EH (cell line): Measurements from ENCODE around the gene RPP21.

Experiments
- DNase-seq: peaks from one replicate; pipeline ENCODE4 v3.0.0-alpha.2; 2015; ENCODE audit warnings: low read depth

Gene RPP21

DNA sequence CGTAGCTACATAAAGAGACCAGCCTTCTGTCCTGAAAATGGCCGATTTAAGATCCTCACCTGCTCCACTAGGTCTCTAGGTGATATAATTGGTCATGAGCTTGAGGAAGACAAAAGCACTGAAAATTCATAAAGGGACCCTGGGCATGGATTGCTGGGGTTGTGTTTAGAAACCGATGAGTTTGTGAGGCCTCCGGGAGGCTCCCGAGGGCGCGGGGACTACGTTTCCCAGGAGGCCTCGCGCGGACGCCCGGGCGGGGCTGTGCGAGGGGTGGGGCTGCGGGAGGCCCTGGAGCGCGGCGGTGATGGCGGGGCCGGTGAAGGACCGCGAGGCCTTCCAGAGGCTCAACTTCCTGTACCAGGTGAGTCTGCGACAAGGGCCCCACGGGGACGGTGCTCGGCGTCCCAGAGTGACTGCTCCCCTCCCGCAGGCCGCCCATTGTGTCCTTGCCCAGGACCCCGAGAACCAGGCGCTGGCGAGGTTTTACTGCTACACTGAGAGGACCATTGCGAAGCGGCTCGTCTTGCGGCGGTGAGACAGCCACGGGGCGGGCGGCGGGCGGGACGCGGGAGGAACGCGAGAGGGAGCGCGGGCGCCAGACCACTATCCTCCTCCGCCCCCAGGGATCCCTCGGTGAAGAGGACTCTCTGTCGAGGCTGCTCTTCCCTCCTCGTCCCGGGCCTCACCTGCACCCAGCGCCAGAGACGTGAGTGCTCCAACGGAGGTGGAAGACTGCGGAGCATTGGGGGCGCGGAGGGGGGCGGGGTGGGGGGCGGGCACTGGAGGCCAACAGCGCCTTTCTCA is at the start of gene RPP21:
Gene RPP21 (plus strand): TSS at position 289 of the 804 bp plus-strand sequence. CDS start 16 bp downstream, at position 305.
- peak; percentile 79 for DNase-seq

DNA sequence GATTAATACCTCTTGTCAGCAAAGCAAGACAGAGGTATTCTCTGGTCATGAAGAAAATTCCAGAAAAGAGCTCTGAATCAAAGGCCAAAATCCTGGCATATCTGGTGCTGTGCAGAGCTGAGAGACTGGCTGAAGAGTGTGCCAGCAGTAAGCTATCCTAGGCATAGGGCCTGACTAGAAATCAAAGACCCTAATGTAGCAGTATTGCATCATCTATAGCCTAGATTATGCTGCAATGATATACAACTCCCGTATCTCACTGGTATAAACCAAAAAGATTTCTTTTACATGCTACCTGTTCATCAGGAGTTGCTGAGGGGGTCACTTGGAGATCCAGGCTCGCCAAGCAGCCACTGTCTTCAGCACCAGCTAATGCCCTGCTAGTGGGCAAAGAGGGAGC is 49.1 kb upstream of the RPP21 start:
- DNase-seq = no peak

DNA sequence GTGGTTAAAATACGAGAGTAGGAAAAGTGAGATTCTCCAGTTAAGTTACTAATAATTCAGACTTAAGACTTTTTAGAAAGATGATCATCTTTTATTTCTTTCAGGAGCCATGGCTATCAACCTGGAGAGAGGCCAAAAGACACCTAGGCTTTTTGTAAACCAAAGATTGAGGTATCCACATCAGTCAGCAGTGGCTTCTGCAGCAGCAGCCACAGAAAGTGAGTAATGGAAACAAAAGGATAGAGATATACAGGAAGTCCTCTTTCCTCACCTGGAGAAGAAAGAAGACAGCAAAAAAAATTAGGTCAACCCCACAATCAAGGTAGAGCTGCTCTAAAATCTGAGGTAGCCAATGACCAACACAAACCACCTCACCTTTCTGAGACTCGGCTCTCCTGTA is 41.0 kb upstream of the RPP21 start:
- DNase-seq = no peak

DNA sequence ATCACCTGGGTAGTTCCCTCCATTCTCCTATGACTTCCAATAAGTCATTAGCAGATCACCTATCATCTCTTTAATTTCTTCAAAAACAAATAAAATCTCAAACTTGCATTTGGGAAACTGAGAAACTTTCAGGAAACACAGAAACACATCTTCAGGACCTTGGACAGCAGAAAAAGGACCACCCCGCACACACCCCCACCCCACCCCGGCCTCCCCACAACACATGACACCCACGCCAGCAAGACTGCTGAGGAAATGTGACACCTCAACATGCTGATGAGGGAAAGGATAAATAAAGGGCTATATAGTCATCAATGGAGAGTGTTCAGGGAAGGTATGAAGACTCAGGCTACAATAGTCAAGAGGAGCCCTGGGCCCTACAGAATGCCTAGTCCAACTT is 33.9 kb upstream of the RPP21 start:
- peak; percentile 2 for DNase-seq

DNA sequence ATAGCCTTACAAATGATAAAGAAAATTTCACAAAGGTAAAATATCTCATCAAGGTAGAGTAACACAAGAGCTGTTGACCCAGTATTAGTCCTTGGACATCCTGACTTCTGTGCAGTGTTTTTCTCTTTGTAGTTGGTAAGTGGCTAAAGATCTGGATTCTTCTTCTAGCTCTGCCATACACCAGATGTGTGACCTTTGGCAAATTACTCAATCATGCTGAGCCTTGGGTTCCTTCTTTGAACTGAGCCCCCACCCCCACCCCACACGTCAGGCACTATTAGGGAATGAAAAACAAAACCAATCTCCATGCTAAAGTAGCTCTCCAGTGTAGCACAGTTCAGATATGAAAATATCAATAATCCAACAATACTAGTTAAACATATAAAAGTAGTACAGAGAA is 33.3 kb upstream of the RPP21 start:
- no peak for DNase-seq

DNA sequence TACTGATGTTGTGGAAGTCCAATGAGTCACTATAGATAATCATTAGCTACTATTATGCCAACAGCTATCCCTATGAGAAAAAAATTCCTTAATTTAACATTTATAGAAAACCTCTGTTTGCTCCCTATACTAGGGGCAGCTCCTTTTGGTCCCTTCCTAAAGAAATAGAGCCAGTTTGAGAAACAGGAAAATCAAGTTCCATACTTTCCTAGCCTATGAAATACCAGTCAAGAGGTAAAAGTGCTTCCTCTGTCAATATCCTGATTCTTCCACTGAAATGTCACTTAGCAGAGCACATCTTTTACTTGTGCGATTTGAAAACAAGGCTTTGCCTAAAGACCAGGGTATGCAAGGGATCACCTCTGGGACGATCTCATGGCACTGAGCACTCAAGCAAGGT is 32.7 kb upstream of the RPP21 start:
- DNase-seq = no peak

DNA sequence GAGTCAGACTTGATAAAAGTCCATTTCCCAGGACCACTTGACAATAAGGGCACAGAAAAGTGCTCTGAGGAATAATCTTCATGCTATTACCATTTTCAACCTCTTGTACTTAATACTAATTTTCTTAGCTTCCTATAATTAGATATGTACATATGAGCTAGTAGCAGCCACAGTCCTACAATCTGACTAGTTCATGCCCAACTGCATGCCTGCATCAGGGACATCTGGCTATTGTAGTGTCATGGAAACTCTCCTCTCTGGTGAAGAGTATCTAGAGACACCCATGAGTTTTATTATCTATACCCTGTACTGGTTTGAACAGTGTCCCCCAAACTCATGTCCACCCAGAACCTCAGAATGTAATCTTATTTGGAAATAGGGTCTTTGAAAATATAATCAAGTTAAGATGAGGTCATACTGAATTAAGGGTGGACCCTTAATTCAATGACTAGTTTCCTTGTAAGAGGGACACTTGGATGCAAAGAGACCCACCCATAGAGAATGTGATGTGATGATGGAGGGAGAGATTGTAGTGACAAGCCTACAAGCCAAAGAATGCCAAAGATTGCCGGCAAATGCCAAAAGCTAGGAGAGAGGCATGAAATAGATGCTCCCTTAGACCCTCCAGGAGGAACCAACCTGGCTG is 32.2 kb upstream of the RPP21 start:
- no peak for DNase-seq

DNA sequence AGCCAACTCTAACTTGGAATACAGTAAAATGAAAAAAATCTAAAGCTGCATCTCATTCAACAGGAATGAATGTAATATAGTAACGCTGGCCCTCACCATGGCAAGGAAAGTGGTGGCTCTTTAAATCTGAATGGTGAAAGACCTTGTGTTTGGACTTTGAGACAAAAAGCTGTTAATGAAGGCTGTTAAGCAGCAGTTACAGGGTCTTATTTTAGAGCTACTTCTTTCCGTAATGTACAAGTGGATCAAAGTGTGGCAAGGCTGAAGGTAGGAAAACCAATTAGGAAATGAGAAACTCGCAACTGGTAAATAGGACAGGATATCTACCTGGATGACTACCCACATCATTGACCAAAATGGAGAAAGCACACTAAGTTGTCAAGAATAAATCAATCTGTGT is 29.8 kb upstream of the RPP21 start:
- DNase-seq = no peak

DNA sequence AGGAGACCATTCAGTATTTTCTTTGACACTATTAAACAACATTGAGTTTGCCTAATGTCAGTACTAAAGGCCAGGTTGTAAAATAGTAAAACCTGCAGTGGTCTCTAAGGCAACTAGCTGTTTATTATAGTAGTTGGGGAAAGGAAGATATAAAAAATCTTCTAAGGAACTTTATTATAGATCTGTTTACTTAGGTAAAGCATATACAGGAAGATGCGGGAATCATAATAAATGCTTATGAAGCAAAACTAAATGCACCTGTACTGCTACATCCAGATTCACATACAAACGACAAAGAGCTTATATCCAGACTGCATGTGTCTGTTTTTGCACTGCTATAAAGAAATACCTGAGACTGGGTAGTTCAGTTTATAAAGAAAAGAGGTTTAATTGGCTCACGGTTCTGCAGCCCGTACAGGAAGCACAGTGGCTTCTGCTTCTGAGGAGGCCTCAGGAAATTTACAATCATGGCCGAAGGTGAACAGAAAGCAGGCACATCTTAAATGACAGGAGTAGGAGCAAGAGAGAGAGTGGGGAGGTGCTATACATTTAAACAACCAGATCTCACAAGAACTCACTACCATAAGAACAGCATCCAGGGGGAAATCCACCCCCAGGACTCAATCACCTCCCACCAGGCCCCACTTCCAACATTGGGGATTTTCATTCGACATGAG is 26.9 kb upstream of the RPP21 start:
- DNase-seq = no peak

DNA sequence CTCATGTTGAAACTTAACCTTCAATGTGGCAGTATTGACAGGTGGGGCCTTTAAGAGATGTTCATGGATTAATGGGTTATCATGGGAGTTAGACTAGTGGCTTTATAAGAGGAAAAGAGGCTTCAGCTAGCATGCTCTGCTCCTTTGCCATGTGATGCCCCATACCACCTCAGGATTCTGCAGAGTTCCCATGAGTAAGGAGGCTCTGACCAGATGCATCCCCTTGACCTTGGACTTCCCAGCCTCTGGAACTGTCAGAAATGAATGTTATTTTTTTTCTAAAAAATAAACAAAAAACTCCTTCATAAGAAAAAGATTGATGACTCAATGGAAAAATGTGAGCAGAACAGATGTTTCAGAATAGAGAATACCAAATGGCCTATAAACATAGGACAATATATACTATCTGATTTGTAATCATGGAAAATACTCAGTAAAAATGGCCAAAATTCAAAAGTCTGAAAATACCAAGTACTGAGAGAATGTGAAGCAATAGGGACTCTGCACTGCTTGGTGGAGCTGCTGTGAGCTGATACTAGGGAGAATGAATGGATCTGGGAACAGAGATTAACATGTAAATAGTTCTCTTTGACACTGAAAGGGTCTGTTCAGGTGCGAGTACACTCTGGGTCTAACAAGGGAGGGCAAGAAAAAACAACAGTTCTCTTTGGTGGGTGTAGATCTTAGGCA is 25.7 kb upstream of the RPP21 start:
- DNase-seq = peak; percentile 48

DNA sequence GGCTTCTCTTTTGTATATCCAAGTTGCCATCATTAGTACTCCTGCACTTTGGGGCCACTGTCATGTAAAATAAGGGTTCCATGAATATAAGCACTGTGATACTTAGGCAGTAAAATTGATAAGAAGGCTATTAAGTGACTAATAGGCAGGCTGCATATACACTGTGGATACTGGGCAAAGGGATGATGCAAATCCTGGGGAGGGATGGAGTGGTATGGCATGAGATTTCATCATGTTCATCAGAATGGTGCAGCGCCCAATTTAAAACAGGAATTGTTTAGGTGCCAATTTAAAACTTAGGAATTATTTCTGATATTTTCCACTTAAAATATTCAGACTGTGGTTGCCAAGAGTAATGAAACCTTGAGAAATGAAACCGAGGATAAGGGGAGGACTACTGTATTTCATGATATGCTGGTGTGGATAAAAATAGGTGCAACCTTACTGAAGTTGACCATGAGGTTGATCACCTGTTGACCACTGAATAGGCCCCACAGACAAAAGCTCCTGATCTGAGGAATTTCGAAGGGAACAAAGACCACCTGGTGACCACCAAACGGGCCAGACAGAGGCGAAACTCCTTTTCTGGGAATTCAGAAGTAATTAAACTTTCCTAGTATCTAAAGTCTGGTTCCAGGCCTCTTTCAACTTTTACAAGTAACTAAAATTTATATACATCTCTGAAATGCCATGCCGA is 23.1 kb upstream of the RPP21 start:
- DNase-seq = peak; percentile 29

DNA sequence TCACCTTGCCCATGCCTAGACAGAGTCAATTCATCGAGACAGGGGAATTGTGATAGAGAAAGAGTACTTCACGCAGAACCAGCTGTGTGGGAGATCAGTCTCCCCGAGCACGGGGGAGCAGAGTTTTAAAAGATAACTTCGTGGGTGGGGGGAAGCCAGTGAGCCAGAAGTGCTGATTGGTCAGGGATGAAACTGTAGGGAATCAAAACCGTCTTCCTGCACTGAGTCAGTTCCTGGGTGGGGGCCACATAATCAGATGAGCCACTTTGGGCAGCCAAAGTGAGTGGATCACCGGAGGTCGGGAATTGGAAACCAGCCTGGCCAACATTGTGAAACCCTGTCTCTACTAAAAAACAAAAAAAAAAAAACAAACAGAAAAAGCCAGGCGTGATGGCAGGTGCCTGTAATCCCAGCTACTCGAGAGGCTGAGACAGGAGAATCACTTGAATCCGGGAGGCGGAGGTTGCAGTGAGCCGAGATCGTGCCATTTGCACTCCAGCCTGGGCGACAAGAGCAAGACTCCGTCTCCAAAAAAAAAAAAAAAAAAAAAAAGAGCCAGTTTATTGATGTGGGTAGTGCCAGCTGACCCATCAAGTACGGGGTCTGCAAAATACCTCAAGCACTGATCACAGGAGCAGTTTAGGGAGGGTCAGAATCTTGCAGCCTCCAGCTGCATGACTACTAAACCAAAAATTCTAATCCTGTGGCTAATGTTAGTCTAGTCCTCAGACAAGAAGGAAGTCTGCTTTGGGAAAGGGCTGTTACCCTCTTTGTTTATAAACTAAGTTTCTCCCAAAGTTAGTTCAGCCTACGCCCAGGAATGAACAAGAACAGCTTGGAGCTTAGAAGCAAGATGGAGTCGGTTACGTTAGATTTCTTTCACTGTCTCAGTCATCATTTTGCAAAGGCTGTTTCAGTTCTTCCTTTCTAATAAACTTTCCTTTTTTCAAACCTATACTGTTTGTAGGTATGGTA is 22.1 kb upstream of the RPP21 start:
- DNase-seq = peak; percentile 91

DNA sequence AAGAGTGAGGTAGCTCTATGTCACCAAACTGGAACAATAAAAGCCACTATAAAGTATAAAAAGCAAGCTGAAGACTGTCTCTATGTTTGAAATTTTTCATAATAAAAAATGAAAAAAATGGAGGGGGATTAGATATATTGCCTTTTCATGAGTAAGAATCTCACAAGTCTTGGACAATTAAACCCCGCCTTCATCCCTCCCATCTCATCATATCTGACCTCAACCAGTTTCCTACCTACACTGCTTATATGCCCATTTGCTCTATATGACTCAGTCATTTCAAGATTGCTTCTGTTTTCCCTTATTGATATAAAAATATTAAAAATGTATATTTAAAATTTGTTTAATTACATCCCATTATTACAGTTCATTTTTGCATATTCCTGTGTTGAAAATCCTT is 21.1 kb upstream of the RPP21 start:
- DNase-seq = no peak

DNA sequence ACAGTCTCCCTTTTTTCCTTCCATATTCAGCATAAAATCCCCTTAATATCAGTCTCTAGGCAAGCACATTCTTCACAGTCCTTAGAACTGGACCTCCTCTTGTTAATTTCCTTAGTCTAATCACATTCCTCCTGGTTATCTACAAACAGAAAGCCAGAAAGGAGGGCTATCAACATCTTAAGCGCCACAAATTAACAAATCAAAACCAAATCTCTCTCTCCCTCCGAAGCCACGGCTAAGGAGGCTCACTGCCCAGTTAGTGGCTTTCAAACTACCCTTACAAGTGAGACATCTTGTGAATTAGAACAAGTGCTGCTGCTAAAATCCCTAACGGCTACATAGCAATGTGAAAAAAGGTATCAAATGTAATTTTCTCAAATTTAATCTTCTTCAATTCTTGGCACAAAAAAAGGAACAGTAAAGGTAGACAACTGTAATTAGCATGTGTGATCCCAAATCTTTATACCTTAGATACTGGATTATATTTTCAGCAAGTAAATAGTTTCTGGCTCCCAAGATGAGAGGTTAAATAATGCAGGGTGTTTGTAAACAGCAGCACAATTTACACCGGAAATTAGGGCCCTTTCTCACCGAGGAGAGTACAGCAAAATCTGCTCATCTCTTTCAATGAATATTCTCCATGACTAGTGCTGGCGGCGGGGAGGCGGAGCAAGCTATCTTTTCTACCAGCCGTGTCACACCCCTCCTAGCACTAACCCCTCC is 19.6 kb upstream of the RPP21 start:
- DNase-seq = peak; percentile 69

DNA sequence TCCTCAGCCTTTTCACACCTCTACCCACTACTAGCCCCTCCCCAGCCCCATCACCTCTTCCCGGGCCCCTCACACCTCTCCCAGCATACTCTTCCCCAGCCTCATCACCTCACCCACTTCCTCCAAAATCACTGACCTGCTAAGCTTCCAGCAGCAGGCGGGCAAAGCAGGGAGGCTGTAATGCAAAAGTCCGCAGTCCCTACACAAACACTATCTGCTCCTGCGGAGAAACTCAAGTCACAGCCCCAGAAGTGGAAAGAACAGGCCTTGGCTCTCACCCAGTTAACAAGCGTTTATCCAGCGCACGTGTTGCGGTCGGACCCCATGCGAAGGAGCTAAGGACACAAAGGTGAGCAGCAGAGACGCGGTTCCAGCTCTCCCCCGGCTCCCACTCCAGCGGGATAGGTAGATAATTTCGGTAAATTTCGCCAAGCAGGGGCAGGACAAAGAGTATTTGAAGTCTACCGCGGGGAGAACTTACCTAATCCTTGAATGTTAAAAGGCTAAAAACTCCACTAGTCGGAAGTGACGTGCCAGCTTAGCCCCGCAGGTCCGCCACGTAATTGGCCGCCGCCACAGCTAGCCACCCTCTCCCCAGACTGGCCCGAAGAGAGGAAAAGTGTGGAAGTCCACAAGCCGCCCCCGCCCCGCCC is 19.0 kb upstream of the RPP21 start:
- DNase-seq = no peak

DNA sequence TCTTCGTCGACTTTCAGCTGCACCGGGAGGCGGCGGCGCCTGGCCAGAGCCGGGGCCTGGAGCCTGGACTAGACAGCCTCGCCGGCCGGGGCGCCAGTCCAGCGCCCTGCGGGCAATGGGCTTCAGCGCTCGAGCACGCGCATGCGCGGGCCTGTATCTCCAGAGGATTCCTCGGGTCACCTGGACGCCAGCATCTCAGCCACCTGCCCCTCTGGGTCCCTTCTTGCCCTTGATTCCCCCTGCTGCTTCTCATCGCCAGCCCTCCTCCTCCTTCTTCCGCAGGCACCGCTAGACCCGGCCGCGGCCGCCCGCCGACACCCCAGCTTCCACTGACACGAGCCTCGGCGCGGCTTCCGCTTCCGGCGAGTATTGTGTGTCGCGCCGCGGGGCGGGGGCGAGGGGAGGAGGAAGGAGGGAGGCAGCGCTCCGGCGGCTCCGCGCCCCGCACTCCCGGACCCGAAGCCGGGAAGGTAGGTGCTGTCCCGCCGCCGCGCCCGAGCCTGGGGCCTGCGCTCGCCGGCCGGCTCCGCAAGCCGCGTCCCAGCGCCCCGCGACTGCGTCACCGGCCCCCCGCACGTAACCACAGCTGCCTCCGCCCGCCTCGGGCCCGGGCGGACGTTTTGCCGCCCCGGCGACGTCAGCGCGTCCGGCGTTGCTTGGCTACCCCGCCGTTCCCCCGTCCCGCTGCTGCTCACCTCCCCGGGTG is 18.3 kb upstream of the RPP21 start, which contains the start of gene TRIM39:
Gene TRIM39 (plus strand): TSS at position 402 of the 706 bp plus-strand sequence. CDS start 2,391 bp downstream, outside the sequence.
- DNase-seq = peak; percentile 85

DNA sequence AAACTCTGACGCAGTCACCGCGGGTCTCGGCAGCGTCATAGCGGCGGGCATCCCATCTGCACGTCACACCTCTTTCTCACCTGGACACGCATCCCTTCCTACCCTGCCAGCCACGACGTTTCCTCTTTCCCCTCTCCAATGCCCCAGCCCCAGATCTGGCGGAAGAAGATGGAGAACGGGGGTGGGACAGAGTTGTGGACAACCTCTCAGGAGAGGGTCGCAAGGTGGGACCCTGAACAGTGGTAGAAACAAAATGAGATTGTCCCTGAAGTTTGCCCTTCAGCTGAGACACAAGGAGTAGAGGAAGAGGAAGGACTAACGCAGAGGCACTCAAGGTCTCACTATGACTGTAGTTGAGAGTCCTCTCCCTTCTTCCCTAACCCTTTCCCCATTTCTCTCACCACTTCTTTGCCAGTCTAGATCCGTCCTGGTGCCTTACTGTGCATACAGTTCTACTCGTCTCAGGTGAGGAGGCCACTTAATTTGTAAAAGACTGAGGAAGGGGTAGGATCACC is 17.7 kb upstream of the RPP21 start:
- no peak for DNase-seq

DNA sequence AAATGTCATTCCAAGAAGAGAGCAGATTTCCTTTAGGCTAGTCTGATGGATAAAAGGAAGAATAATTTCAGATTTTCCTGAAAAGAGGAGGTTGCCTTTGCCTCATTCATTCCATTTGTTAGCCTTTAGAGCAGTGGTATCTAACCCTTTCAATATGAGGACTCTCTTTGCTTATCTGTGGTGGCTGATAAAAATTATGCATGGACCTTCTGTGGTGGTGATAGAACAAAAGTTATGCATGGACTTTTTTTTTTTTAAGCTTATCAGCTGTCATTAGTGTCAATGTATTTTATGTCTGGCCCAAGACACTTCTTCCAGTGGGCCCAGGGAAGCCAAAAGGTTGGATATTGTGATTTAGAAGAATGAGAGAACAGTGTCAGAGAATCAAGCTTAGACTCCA is 16.6 kb upstream of the RPP21 start:
- DNase-seq = no peak
